ELF-1 (cell line): ENCODE data around the gene PDGFC.
"Not testable (repeated sequence)": the region's sequence is repeated elsewhere in the genome, so short reads cannot be mapped to it uniquely, and the experiment has no call there.

Source experiments
- DNase-seq: peaks from one replicate; pipeline ENCODE4 v3.0.0-alpha.2; 2016; ENCODE audit warnings: low read depth, low spot score

Gene PDGFC

GRCh38 chr4:156950948-156951347 lies 20.7 kb downstream of the PDGFC start:
- DNase-seq: no peak

- DNase-seq: no peak
Observed at GRCh38 chr4:156950090-156950489, 21.5 kb downstream of the PDGFC start.

GRCh38 chr4:156949373-156949814 lies 22.2 kb downstream of the PDGFC start:
- DNase-seq: no peak

GRCh38 chr4:156948738-156949137 lies 22.9 kb downstream of the PDGFC start:
- DNase-seq: no peak

GRCh38 chr4:156948133-156948532 lies 23.5 kb downstream of the PDGFC start:
- no peak for DNase-seq

GRCh38 chr4:156946516-156947424 lies 24.8 kb downstream of the PDGFC start:
- no peak for DNase-seq

GRCh38 chr4:156945532-156945931 lies 26.1 kb downstream of the PDGFC start:
- no peak for DNase-seq

GRCh38 chr4:156942991-156943390 lies 28.6 kb downstream of the PDGFC start:
- no peak for DNase-seq

GRCh38 chr4:156941940-156942548 lies 29.6 kb downstream of the PDGFC start:
- peak; percentile 66 for DNase-seq

- no peak for DNase-seq
Observed at GRCh38 chr4:156939801-156940200, 31.8 kb downstream of the PDGFC start.

GRCh38 chr4:156939139-156939538 lies 32.5 kb downstream of the PDGFC start:
- no peak for DNase-seq

- no peak for DNase-seq
Observed at GRCh38 chr4:156934259-156934635, 37.4 kb downstream of the PDGFC start.

- no peak for DNase-seq
Observed at GRCh38 chr4:156933633-156934258, 37.9 kb downstream of the PDGFC start.

GRCh38 chr4:156932360-156932759 lies 39.2 kb downstream of the PDGFC start:
- not testable (repeated sequence) for DNase-seq

GRCh38 chr4:156931267-156931666 lies 40.3 kb downstream of the PDGFC start:
- no peak for DNase-seq

GRCh38 chr4:156929386-156930105 lies 42.1 kb downstream of the PDGFC start:
- DNase-seq: no peak

GRCh38 chr4:156924774-156925315 lies 46.8 kb downstream of the PDGFC start:
- DNase-seq: no peak

- DNase-seq: no peak
Observed at GRCh38 chr4:156923525-156923924, 48.1 kb downstream of the PDGFC start.

- DNase-seq: no peak
Observed at GRCh38 chr4:156915221-156915620, 56.4 kb downstream of the PDGFC start.

- no peak for DNase-seq
Observed at GRCh38 chr4:156913234-156913633, 58.4 kb downstream of the PDGFC start.

- DNase-seq: no peak
Observed at GRCh38 chr4:156909010-156909409, 62.6 kb downstream of the PDGFC start.

GRCh38 chr4:156906325-156906724 lies 65.3 kb downstream of the PDGFC start:
- DNase-seq: no peak
